ENCODE measurements around the gene NMB.
"Not testable (repeated sequence)": the region's sequence is repeated elsewhere in the genome, so short reads cannot be mapped to it uniquely, and the experiment has no call there.

Gene NMB

GRCh38 chr15:84656972-84657371 is 1.0 kb downstream of the NMB start:
- DNase-seq (ENCODE audit: low read depth in 2 of 2), result no peak

GRCh38 chr15:84654689-84655453 is 3.1 kb downstream of the NMB start:
- peak; percentile 67 to 68 for DNase-seq (ENCODE audit: low read depth in 2 of 2)

DNA sequence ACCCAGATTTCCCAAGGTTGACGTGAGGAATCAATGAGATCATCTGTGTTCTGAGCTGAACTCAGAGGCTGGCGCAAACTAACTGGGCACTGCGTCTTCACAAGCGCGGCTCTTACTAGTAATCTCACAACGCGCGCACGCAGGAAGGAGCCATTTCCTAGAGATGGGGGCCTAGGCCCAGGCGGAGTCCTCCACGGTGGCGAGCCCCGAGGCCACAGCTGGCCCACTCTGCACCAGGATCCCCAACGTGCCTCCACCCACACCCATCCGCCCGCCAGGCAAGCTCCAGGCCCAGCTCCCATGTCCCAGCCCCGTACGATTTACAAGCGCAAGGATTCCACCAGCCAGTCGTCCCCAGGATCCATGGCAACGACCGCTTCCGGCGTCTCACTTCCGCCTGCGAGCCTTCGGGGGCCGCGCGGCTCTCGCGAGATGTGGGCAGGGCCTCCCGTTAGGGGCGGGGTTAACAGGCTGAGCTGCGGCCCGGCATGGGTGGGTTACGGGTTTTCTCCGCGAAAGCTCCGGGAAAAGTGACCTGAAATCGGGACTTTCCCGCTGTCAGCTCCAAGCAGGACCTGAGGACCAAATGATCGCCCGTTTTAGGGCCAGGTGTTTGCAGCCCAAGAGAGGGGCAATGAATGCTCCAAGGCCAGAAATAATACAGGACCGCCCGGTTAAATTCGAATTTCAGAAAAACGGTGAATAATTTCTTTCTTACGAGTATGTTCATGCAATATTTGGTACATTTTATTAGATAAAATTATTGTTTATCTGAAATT is 3.9 kb downstream of the NMB start, which contains the start of gene WDR73:
WDR73 (minus strand) TSS at position 374 of the 779 bp plus-strand sequence; CDS start at position 365, 9 bp downstream.
- DNase-seq (ENCODE audit: low read depth in 2 of 2), result peak; percentile 95 to 96

- no peak for DNase-seq (ENCODE audit: low read depth in 2 of 2)
Observed at GRCh38 chr15:84653584-84653909, 4.5 kb downstream of the NMB start.

DNA sequence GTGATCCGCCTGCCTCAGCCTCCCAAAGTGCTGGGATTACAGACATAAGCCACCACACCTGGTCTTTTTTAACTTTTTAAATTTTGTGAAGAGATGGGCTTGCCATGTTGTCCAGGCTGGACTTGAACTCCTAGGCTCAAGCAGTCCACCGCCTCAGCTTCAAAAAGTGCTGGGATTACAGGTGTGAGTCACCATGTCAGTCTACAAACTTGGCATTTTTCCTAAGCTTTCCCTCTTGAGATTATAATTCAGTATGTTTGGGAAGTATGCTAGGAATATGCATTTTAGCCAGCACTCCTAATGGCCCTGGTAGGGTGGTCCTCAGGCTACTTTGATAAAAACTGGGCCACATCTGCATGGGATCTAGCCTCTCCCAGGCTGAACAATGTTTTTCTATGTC is 8.3 kb downstream of the NMB start:
- no peak for DNase-seq (ENCODE audit: low read depth in 2 of 2)

- DNase-seq (ENCODE audit: low read depth in 2 of 2), result no peak
Observed at GRCh38 chr15:84648539-84648938, 9.5 kb downstream of the NMB start.

DNA sequence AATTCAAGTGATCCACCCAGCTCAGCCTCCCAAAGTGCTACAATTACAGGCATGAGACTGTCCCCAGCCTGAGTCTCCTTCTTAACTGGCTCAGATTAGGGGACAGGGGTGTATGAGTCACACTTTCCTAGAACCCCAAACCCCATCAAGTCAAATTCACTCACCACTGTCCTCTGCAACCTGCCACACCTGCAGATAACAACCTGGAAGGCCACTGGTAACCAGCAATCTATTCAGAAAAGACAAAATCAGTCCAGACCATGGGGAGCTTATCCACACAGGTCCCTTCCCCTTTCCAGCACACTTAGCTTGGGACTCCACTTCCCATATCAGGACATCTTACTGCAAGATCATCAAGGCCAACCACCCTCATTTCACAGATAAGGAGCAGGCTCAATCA is 10.3 kb downstream of the NMB start:
- no peak for DNase-seq (ENCODE audit: low read depth in 2 of 2)

DNA sequence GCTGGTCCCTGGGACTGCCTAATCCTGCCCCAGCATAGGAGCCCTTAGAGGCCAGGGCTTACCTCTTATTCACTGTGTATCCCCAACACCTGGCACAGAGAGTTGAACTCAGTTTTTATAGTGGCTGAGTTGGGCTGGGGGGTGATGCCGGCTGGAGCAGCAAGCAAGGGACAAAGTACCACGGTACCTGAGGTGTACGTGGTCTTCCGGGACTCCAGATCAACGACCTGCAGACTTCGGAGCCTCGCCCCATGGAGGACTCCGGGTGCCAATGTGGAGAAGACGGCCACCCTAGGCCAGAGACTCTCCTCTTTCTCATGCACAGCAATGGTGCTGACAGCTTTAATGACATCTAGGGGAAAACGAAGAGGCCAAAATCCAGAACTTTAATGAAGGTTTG is 12.0 kb downstream of the NMB start:
- DNase-seq (ENCODE audit: low read depth in 2 of 2), result no peak

DNA sequence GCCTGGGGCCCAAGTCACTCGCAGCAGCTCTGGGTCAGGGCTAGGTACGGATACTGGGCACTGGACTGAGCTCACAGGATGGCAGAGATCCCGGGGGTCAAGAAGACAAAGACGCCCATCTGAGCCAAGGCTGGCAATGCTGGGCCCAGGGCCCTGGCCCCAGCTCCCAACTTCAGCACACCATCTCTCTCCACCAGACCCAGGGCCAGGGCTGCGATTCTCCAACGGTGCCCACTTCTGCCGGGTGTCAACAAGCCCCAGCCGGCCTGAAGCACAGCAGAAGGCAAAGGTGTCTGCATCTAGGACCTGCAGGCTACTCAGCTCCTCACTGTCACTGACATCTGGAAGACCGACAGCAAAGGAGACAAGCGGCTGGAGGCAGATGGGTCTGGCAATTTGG is 12.5 kb downstream of the NMB start:
- no peak for DNase-seq (ENCODE audit: low read depth in 2 of 2)

DNA sequence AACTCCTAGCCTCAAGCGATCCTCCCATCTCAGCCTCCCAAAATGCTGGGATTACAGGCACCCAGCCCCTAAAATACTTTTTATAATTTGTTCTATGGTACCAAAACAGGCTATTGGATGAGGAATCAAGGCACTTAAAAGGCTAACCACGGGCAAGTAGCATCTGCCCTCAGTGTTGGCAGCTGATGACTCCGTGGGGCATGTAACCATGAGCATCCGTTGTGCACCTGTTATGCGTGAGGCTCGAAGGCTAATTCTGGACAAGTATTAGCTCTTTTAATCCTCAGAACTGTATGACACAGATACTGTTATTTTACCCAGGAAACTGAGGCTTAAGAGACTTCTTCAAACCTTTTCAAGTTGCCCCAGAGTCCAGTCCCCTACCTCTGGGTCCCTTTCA is 14.2 kb downstream of the NMB start:
- no peak for DNase-seq (ENCODE audit: low read depth in 2 of 2)

DNA sequence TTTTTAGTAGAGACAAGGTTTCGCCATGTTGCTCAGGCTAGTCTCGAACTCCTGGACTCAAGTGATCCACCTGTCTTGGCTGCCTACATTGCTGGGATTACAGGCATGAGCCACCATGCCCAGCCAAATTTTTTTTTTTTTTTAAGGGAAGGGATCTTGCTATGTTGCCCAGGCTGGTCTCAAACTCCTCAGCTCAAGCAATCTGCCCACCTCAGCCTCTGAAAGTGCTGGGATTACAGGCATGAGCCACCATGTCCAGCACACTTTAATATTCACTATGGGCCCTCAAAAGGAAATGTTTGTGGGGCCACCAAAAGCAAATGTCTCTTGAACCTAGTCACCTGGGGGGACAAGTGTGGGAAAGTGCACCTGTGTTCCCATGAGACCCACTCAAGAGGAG is 15.4 kb downstream of the NMB start:
- not testable (repeated sequence) for DNase-seq (ENCODE audit: low read depth in 2 of 2)

DNA sequence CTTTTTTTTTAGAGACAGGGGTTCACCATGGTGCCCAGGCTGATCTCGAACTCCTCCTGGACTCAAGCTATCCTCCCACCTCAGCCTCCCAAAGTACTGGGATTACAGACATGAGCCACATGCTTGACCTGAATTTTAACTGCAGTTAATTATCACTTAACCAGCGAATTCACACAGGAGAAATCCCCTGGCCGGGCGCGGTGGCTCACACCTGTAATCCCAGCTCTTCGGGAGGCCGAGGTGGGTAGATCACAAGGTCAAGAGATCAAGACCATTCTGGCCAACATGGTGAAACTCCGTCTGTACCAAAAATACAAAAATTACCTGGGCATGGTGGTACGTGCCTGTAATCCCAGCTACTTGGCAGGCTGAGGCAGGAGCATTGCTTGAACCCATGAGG is 16.1 kb downstream of the NMB start:
- DNase-seq (ENCODE audit: low read depth in 2 of 2), result not testable (repeated sequence)

DNA sequence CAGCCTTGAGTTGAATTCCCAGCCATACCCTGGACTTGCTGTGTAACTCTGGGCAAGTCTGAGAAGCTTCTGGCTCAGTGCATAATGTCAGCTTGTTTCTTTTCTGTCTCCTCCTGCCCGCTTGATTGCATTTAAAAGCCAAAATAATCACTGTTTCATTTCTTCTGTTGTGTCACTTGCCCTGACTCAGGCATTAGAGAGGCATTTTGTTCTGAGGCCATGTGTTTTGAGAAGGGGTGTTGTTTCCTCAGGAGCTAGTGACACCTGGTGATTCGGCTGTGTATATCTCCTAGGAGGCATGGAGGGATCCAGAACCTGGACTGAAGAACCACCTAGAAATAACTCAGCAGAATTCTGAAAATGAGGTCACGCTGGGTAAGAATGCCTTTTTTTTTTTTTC is 19.9 kb downstream of the NMB start:
- DNase-seq (ENCODE audit: low read depth in 2 of 2), result no peak

- no peak for DNase-seq (ENCODE audit: low read depth in 2 of 2)
Observed at GRCh38 chr15:84634228-84634837, 23.7 kb downstream of the NMB start.

GRCh38 chr15:84633311-84634227 is 24.4 kb downstream of the NMB start:
- peak; percentile 43 to 67 for DNase-seq (ENCODE audit: low read depth in 2 of 2)

DNA sequence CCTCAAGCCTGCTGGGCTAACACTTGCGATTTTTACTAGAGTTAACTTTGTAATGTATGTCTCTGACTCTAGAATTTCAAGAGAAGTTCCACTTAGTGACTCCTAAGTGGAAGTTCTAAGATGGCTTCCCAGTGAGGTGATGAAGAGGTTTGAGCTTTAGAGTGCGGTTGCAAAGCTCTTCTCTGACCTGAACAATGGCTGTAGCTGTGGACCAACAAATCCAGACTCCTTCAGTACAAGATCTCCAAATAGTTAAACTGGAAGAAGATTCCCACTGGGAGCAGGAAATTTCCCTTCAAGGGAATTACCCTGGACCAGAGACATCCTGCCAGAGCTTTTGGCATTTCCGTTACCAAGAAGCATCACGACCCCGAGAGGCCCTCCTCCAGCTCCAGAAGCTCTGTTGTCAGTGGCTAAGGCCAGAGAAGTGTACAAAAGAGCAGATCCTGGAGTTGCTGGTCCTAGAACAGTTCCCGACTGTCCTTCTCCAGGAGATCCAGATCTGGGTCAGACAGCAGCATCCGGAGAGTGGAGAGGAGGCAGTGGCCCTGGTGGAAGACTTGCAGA is 26.2 kb downstream of the NMB start:
- DNase-seq (ENCODE audit: low read depth in 2 of 2), result no peak

DNA sequence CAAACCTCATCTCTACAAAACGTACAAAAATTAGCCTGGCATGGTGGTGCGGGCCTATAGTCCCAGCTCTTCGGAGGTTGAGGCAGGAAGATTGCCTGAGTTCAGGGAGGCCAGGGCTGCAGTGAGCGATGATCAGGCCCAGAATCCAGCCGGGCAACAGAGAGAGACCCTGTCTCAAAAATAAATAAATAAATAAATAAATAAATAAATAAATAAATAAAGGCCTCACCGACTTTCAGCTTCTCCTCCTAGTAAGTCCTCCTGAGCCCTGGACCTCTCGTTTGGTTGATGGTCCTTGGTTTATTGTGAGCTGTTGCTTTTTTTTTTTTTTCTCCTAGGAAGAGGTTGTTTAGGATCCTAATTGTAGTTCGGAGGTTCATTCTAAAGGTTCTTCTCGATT is 29.0 kb downstream of the NMB start:
- DNase-seq (ENCODE audit: low read depth in 2 of 2), result no peak

GRCh38 chr15:84625123-84625522 is 32.9 kb downstream of the NMB start:
- no peak for DNase-seq (ENCODE audit: low read depth in 2 of 2)

- DNase-seq (ENCODE audit: low read depth in 2 of 2), result no peak
Observed at GRCh38 chr15:84624359-84624758, 33.6 kb downstream of the NMB start.

DNA sequence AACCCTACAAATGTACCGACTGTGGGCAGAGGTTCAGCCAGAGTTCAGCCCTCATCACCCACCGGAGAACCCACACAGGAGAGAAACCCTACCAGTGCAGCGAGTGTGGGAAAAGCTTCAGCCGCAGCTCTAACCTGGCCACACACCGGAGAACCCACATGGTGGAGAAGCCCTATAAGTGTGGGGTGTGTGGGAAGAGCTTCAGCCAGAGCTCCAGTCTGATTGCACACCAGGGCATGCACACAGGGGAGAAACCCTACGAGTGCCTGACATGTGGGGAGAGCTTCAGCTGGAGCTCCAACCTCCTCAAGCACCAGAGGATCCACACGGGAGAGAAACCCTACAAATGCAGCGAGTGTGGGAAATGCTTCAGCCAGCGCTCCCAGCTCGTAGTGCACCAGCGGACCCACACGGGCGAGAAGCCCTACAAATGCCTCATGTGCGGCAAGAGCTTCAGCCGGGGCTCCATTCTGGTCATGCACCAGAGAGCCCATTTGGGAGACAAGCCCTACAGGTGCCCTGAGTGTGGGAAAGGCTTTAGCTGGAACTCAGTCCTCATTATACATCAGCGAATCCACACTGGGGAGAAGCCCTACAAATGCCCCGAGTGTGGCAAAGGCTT is 36.5 kb downstream of the NMB start:
- DNase-seq (ENCODE audit: low read depth in 2 of 2), result no peak

DNA sequence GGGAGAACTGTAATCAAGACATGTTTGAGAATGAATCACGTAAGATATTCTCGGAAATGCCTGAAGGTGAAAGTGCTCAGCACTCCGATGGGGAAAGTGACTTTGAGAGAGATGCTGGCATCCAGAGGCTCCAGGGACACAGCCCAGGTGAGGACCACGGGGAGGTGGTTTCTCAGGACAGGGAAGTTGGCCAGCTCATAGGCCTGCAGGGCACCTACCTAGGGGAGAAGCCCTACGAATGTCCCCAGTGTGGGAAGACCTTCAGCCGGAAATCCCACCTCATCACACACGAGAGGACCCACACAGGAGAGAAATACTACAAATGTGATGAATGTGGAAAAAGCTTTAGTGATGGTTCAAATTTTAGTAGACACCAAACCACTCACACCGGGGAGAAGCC is 37.4 kb downstream of the NMB start:
- no peak for DNase-seq (ENCODE audit: low read depth in 2 of 2)
